ENCODE results near the gene FARSA. TPM values are rescaled to one million over a fixed set of nuclear protein-coding genes. Genes with fewer than 3 reads are reported as not detected.
"Not testable (repeated sequence)": the region's sequence is repeated elsewhere in the genome, so short reads cannot be mapped to it uniquely, and the experiment has no call there.

Gene FARSA
- total RNA-seq, 1 donor from 2014 or later: 21.6 TPM

DNA sequence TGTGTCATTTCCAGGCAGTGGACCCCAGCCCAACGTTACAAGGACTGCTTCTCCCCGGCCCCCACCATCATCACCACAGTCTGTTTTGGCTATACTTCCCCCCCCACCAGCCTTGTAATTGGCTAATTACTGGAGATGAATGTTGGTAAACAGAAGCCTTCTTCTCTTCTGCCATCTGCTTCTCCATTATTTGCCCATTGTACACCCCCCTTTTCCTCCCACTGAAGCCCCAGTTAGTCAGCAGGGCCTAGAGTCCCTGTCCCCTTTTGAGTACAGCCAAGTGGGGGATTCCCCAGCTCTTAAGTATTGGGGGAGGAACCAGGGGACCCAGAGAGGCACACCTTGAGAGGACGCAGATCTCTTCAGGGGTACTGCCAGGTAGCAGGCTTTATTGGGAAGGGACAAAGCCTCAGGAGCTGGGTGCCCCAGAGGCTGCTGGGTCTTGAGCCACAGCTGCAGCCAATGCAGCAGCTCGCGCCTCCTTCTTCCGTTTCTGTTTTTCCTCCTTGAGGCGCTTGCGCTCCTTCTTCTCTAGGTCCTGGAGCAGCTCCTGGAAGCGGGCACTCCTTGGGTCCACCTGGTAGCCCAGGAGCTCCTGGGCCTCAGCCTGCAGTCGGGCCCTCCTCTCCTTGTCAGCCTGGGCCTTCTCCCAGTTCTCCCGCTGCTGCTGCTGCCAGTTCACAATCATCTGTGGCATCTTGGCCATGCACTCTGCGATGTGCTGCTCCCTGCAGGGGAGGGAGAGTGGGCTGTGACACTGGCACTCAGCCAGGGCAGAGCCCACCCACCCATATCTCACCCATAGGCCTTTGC lies 20.5 kb upstream of the FARSA start:
- DNase-seq: no peak

DNA sequence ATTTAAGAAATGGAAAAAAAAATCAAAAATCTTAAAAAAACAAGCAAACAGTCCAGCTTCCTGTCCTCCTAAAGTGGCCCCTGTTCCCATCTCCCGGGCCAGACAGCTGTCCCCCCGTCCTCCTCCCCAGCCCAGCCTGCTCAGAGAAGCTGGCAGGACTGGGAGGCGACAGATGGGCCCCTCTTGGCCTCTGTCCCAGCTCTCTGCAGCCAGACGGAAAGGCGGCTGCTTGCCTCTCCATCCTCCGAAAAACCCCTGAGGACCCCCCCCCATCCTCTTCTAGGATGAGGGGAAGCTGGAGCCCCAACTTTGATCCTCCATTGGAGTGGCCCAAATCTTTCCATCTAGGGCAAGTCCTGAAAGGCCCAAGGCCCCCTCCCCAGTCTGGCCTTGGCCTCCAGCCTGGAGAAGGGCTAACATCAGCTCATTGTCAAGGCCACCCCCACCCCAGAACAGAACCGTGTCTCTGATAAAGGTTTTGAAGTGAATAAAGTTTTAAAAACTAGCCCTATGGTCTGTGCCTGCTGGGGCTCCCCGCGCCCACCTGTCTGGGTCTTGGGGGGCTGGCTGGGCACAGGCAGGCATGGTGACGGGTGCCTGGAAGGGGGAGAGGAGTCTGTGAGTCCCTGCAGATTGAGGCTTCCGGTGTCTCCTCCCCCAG lies 19.8 kb upstream of the FARSA start:
- peak; percentile 39 for DNase-seq

DNA sequence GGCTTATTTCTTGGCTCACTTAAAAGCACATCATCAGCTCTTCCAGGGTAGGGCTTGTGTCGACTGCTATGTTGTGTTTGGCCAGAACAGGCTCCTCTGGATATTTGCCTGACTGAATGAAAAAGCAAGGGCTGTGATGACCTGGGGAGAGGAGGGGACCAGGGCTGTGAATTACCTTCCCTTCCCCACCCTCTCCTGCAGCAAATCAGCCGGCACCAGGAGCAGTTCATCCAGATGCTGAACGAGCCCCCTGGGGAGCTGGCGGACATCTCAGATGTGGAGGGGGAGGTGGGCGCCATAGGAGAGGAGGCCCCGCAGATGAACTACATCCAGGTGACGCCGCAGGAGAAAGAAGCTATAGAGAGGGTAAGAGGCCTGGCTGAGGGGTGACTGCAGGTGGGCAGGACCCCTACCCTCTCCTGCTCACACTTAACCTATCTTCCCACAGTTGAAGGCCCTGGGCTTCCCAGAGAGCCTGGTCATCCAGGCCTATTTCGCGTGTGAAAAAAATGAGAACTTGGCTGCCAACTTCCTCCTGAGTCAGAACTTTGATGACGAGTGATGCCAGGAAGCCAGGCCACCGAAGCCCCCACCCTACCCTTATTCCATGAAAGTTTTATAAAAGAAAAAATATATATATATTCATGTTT lies 19.1 kb upstream of the FARSA start:
- no peak for DNase-seq

- not testable (repeated sequence) for DNase-seq
These were observed 18.5 kb upstream of the FARSA start for GRCh38 chr19:12952050-12952449.

- DNase-seq: no peak
These were observed 16.1 kb upstream of the FARSA start for GRCh38 chr19:12949363-12950283.

- DNase-seq: no peak
These were observed 15.3 kb upstream of the FARSA start for GRCh38 chr19:12948612-12949362.

DNA sequence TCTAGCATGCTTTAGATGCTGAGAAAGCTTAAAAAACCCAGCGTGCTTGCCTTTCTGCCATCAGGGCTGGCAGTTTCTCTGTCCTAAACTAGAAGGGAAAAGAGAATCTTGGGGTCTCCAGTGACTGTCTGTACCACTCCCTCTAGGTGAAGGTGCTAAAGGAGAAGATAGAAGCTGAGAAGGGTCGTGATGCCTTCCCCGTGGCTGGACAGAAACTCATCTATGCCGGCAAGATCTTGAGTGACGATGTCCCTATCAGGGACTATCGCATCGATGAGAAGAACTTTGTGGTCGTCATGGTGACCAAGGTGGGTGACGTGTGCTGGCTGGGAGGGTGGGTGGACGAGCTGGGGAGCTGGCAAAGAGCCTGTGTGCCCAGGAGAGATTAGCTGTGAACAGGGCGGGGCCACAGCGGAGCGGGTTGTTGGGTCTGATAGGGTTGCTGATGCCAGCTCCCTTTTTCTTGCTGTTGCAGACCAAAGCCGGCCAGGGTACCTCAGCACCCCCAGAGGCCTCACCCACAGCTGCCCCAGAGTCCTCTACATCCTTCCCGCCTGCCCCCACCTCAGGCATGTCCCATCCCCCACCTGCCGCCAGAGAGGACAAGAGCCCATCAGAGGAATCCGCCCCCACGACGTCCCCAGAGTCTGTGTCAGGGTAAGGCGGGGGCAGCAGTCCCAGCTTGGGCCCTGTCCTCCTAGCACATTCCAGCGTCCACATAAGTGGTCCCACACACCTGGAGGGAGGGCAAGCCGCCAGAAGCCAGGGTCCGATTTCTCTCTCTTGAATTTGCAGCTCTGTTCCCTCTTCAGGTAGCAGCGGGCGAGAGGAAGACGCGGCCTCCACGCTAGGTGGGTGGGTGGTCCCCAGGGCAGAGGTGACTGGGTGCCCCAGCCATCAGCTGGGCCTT lies 14.4 kb upstream of the FARSA start:
- no peak for DNase-seq

DNA sequence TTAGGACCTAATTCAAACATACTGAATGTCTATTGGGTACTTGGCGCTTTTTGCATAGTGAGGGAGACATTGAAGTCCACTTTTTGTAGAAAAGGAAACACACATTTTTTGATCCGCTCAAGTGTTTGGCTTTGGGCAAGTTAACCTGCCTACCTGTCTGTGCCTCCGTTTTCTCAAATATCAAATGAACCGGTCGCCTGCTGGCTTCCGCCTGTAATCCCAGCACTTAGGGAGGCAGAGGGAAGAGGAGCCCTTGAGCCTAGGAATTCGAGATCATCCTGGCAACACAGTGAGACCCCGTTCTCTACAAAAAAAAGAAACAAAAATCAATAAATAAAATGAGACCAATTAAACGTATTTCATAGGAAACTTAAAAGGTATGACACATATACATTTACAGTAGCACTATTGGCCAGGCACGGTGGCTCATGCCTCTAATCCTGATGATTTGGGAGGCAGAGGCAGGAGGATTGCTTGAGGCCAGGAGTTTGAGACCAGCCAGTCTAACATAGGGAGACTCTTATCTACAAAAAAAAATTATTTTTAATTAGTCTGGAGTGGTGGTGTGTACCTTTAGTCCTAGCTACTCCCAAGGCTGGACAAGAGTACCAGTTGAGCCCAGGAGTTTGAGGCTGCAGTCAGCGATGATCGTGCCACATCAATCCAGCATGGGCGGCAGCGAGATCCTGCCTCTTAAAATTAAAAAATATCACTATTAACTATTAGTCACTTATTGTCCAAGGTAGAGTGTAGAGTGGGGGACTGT lies 13.4 kb upstream of the FARSA start:
- DNase-seq: no peak

DNA sequence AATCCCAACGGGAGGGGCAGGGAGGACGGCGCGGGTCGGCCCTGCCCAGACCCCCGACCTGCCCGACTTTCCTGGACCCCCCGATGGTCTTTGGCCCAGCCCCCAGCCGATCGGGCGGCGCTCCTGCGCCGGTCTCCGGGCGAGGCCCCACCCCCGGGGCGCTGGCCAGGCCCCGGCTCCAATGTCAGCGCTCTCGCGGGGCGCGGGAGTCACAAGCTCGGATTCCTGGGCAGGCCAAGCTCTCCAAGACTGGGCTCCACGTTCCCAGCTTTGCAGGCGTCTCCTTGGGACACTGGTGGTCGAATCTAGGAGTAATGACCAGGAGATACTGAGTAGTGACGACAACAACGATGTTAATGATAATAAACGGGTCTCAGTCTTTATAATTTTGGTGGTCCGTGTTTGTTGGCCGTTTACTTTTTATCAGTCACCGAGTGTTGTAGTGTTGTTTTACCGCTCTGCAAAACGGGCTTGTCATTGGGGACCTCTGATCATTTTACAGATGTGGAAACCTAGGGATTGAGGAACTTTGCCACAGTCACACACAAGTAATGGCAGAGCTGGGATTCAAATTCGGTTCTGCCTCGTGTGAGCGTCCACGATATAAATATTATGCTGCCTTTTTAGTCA lies 12.7 kb upstream of the FARSA start:
- DNase-seq: no peak

DNA sequence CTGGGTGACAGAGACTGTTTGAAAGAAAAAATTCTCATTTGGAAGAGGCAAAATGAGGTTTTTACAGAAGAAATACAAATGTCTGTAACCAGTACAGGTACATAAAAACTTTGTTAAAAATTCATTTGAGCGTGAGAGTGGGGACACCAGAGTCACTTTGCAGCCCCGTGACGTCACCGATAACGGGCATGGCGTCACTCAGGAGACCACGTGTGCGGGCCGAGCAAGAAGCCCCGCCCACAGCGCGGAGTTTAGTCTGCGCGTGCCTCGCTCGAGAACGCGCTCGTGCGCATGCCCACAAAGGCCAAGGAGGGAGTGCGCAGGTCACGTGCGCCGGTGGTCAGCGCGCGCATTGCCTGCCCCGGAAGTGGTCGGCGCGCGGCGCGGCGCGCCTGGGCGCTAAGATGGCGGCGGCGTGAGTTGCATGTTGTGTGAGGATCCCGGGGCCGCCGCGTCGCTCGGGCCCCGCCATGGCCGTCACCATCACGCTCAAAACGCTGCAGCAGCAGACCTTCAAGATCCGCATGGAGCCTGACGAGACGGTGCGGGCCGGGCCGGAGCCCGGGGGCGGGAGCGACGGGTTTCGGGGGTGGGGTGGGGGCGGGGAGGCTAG lies 12.1 kb upstream of the FARSA start, which contains the start of gene RAD23A:
Gene RAD23A, plus strand, starts transcription at position 384 of the 613 bp plus-strand sequence. Its CDS starts 87 bp downstream, at position 471.
- peak; percentile 97 for DNase-seq

DNA sequence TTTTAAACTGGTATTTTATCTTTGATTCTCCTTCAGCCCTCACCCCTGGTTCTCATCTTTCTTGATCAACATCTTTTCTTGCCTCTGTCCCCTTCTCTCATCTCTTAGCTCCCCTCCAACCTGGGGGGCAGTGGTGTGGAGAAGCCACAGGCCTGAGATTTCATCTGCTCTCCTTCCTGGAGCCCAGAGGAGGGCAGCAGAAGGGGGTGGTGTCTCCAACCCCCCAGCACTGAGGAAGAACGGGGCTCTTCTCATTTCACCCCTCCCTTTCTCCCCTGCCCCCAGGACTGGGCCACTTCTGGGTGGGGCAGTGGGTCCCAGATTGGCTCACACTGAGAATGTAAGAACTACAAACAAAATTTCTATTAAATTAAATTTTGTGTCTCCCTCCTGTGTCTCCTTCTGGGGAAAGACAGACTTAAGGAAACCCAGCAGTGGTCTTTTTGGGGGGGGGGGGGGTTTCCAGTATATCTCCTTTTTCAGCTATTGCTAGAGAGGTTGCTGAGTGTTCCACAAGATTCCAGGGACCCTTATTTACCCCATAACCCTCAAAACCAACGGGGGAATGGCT lies 10.7 kb upstream of the FARSA start:
- DNase-seq: no peak

DNA sequence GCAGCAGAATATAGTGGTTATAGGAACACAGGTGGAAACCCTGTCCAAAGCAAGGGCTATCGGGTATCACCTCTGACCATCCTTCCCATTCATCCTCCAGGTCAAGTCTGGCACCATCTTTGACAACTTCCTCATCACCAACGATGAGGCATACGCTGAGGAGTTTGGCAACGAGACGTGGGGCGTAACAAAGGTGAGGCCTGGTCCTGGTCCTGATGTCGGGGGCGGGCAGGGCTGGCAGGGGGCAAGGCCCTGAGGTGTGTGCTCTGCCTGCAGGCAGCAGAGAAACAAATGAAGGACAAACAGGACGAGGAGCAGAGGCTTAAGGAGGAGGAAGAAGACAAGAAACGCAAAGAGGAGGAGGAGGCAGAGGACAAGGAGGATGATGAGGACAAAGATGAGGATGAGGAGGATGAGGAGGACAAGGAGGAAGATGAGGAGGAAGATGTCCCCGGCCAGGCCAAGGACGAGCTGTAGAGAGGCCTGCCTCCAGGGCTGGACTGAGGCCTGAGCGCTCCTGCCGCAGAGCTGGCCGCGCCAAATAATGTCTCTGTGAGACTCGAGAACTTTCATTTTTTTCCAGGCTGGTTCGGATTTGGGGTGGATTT lies 10.0 kb upstream of the FARSA start:
- no peak for DNase-seq

GRCh38 chr19:12940897-12941296 lies 7.4 kb upstream of the FARSA start:
- no peak for DNase-seq

DNA sequence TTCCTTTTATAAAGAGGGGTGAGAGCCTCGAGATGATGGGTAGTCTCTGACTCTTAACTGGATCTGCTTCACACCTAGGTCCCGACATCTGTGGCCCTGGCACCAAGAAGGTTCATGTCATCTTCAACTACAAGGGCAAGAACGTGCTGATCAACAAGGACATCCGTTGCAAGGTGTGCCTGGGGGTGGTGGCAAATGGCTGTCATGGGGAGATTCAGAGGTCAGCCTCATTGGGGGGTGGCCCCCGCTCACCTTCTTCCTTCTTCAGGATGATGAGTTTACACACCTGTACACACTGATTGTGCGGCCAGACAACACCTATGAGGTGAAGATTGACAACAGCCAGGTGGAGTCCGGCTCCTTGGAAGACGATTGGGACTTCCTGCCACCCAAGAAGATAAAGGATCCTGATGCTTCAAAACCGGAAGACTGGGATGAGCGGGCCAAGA lies 6.5 kb upstream of the FARSA start:
- no peak for DNase-seq

- no peak for DNase-seq
These were observed 5.5 kb upstream of the FARSA start for GRCh38 chr19:12938779-12939601.

GRCh38 chr19:12937927-12938778 lies 4.6 kb upstream of the FARSA start, which contains the start of gene CALR:
Gene CALR (plus strand): TSS chr19:12938609. CDS start chr19:12938680, 71 bp downstream.
- DNase-seq: peak; percentile 100
